ENCODE measurements around the gene RHBG.

GRCh38 chr1:156406251-156406650 lies 37.2 kb downstream of the RHBG start:
- TF ChIP-seq POLR2A (IDR thresholded peaks at IDR 0.05) = no peak
- TF ChIP-seq, protein P1, sequence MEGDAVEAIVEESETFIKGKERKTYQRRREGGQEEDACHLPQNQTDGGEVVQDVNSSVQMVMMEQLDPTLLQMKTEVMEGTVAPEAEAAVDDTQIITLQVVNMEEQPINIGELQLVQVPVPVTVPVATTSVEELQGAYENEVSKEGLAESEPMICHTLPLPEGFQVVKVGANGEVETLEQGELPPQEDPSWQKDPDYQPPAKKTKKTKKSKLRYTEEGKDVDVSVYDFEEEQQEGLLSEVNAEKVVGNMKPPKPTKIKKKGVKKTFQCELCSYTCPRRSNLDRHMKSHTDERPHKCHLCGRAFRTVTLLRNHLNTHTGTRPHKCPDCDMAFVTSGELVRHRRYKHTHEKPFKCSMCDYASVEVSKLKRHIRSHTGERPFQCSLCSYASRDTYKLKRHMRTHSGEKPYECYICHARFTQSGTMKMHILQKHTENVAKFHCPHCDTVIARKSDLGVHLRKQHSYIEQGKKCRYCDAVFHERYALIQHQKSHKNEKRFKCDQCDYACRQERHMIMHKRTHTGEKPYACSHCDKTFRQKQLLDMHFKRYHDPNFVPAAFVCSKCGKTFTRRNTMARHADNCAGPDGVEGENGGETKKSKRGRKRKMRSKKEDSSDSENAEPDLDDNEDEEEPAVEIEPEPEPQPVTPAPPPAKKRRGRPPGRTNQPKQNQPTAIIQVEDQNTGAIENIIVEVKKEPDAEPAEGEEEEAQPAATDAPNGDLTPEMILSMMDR (IDR thresholded peaks at IDR 0.05) = no peak
